Liver (tissue), 9 donors: ENCODE measurements around the gene VPS35. TPM values are rescaled to one million over a fixed set of nuclear protein-coding genes. Genes with fewer than 3 reads are reported as not detected.

Experiments
- DNase-seq: peaks from one replicate; pipeline ENCODE4 v3.0.0-alpha.2; 2017; ENCODE audit warnings: low spot score
- H3K27ac ChIP-seq, 2 donors: one replicate each; pipeline ENCODE4 v1.7.0; 2013; ENCODE audit warnings: inconsistent platforms in 2 of 2, low read length in 2 of 2, control low read depth in 1 of 2, low read depth in 1 of 2, mild to moderate bottlenecking in 1 of 2
- H3K27me3 ChIP-seq, 4 donors: one replicate each; pipeline versions ENCODE4 v1.6.1 to v1.7.0; 2013; ENCODE audit warnings: low read length in 3 of 4, inconsistent platforms in 1 of 4, mild to moderate bottlenecking in 1 of 4, moderate library complexity in 1 of 4; ENCODE audit not compliant: control insufficient read depth in 4 of 4, insufficient read depth in 4 of 4
- H3K36me3 ChIP-seq, 4 donors: one replicate each; pipeline versions ENCODE4 v1.6.1 to v1.7.0; 2013; ENCODE audit warnings: low read length in 3 of 4, mild to moderate bottlenecking in 3 of 4, low read depth in 1 of 4, moderate library complexity in 1 of 4; ENCODE audit not compliant: control insufficient read depth in 4 of 4, insufficient read depth in 3 of 4
- H3K4me1 ChIP-seq, 4 donors: one replicate each; pipeline versions ENCODE4 v1.6.1 to v1.7.0; 2013; ENCODE audit warnings: low read length in 3 of 4, mild to moderate bottlenecking in 3 of 4, moderate library complexity in 1 of 4; ENCODE audit not compliant: control insufficient read depth in 4 of 4, insufficient read depth in 4 of 4
- H3K4me3 ChIP-seq, 3 donors: one replicate each; pipeline versions ENCODE4 v1.6.1 to v1.7.0; 2013; ENCODE audit warnings: low read length in 3 of 3, control low read depth in 1 of 3, low read depth in 1 of 3, mild to moderate bottlenecking in 1 of 3
- H3K9ac ChIP-seq, 2 donors: one replicate each; pipeline ENCODE4 v1.7.0; 2013; ENCODE audit warnings: low read length in 2 of 2, mild to moderate bottlenecking in 2 of 2, moderate library complexity in 2 of 2, control low read depth in 1 of 2, low read depth in 1 of 2
- H3K9me3 ChIP-seq, 4 donors: one replicate each; pipeline versions ENCODE4 v1.6.1 to v1.7.0; 2013; ENCODE audit warnings: low read length in 3 of 4; ENCODE audit not compliant: control insufficient read depth in 4 of 4
- CTCF ChIP-seq: fragments of 150-350 bp; IDR thresholded peaks from 2 replicates; pipeline ENCODE4 v1.5.1; 2017; ENCODE audit warnings: improper control_type of control experiment, low read depth, low read length; ENCODE audit not compliant: missing input control
- EGR1 ChIP-seq, 2 donors: IDR thresholded peaks; 2 replicates each; pipeline ENCODE4 v1.6.1; 2016 to 2018; ENCODE audit warnings: antibody characterized with exemption in 2 of 2, low read depth in 2 of 2
- FOXA1 ChIP-seq: IDR thresholded peaks from 2 replicates; pipeline ENCODE4 v1.6.1; 2016; ENCODE audit warnings: antibody characterized with exemption
- FOXA2 ChIP-seq: IDR thresholded peaks from 2 replicates; pipeline ENCODE4 v1.6.1; 2016; ENCODE audit warnings: antibody characterized with exemption
- GABPA ChIP-seq, 2 donors: IDR thresholded peaks in 1 of 2; conservative IDR thresholded peaks in 1 of 2; 2 replicates each; pipeline ENCODE4 v1.6.1; 2016; ENCODE audit warnings: antibody characterized with exemption in 2 of 2, mild to moderate bottlenecking in 1 of 2, moderate library complexity in 1 of 2
- HNF4G ChIP-seq: IDR thresholded peaks from 2 replicates; pipeline ENCODE4 v1.6.1; 2016; ENCODE audit warnings: antibody characterized with exemption
- JUND ChIP-seq, 2 donors: IDR thresholded peaks; 2 replicates each; pipeline ENCODE4 v1.6.1; 2016; ENCODE audit warnings: antibody characterized with exemption in 2 of 2
- MAX ChIP-seq: IDR thresholded peaks from 2 replicates; pipeline ENCODE4 v1.6.1; 2016; ENCODE audit warnings: antibody characterized with exemption
- RAD21 ChIP-seq, 2 donors: IDR thresholded peaks; 2 replicates each; pipeline ENCODE4 v1.6.1; 2016; ENCODE audit warnings: antibody characterized with exemption in 2 of 2, mild to moderate bottlenecking in 2 of 2
- RXRA ChIP-seq, 2 donors: IDR thresholded peaks; 2 replicates each; pipeline ENCODE4 v1.6.1; 2017 to 2018; ENCODE audit warnings: antibody characterized with exemption in 2 of 2, mild to moderate bottlenecking in 1 of 2
- SP1 ChIP-seq: IDR thresholded peaks from 2 replicates; pipeline ENCODE4 v1.6.1; 2018; ENCODE audit warnings: antibody characterized with exemption, mild to moderate bottlenecking
- YY1 ChIP-seq: IDR thresholded peaks from 2 replicates; pipeline ENCODE4 v1.6.1; 2016; ENCODE audit warnings: antibody characterized with exemption, mild to moderate bottlenecking
- ZBTB33 ChIP-seq: IDR thresholded peaks from 2 replicates; pipeline ENCODE4 v1.6.1; 2016; ENCODE audit warnings: antibody characterized with exemption
- WGBS: extraction: QIAGEN DNeasy Blood & Tissue Kit; methylation state at CpG from one replicate; pipeline ENCODE4 v1.1.7; 2013; 5-methylcytosine and 5-hydroxymethylcytosine counted together
- polyA plus RNA-seq, 2 donors: library from polyadenylated mRNA; stranded (reverse) in 1 of 2; unstranded in 1 of 2; fragments of 200-250 nt in 1 of 2; fragments of >200 nt in 1 of 2; fragmentation: Nextera tagmentation in 1 of 2; extraction: Ambion mirVana in 1 of 2; gene quantifications; one replicate each; pipeline versions ENCODE4 v1.2.1 to v1.2.3, GENCODE V29; 2013 to 2015
- total RNA-seq, 2 donors: library from RNA; depleted of rRNA; stranded (reverse); fragments of >200 nt; gene quantifications; one replicate each; pipeline ENCODE4 v1.2.3, GENCODE V29; 2014
- TF ChIP-seq, protein P1 (sequence below): IDR thresholded peaks from 2 replicates; pipeline ENCODE4 v1.6.1; 2016; ENCODE audit warnings: antibody characterized with exemption, mild to moderate bottlenecking
- donor health status: healthy.
- donor health status: healthy.
- donor health status: healthy.
- donor health status: healthy.
- donor health status: healthy.

The VPS35 gene
- 10 to 100 TPM; 30.3 to 52.7 TPM for total RNA-seq
- polyA plus RNA-seq, result 10 to 100 TPM; 10.5 to 16.9 TPM

DNA sequence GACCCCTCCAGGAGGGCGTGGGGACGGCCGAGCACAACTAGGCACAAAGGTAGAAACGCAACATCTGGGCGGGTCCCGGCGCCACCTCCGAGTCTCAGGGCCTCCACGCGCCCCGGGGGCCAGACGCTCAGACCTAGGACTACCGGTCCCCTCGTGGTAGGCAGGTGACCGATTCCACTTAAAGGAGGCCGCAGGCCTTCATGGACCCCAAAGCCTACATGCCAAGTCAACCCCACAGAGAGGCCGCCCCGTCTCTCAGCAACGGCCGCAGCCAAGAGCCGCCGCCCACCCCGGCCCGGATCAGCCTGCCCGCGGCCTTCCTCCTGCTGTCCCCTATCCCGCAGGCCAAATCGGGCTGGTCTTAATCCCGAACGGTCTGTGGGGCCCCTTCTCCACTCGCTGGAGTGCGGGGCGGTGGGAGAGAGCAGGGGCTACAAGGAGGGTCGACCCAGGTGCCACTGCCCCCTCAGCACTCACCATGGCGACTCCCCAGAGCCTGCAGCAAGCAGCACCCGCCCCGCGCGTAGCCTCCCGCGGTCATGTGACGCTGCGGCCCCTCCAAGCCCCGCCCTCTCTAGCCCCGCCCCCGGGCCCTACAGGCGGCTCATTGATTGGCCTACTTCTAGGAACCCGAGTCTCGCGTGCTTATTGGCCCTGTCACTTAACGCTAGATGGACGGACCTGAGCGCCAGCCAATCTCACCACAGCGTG lies at the start of gene VPS35:
Gene VPS35 (minus strand): TSS at position 525 of the 711 bp plus-strand sequence. CDS start 45 bp downstream, at position 480.
- Histone ChIP-seq H3K27ac (peak within 1 kb of the TSS; percentile 90), H3K36me3 (no peaks in the 10 kb centered on the region), H3K9ac (peak within 1 kb of the TSS; percentile 45 to 67), H3K4me1 (peaks cover 4 to 29% (median 23%) of the 10 kb centered on the region in 4 donors), H3K4me3 (peak within 1 kb of the TSS; percentile 70 to 88 (median 81)), H3K27me3 (no peaks in the 10 kb centered on the region), H3K9me3 (no peaks in the 10 kb centered on the region)
- DNase-seq, result peak; percentile 100
- TF ChIP-seq CTCF, result peak; percentile 18
- TF ChIP-seq, protein P1, sequence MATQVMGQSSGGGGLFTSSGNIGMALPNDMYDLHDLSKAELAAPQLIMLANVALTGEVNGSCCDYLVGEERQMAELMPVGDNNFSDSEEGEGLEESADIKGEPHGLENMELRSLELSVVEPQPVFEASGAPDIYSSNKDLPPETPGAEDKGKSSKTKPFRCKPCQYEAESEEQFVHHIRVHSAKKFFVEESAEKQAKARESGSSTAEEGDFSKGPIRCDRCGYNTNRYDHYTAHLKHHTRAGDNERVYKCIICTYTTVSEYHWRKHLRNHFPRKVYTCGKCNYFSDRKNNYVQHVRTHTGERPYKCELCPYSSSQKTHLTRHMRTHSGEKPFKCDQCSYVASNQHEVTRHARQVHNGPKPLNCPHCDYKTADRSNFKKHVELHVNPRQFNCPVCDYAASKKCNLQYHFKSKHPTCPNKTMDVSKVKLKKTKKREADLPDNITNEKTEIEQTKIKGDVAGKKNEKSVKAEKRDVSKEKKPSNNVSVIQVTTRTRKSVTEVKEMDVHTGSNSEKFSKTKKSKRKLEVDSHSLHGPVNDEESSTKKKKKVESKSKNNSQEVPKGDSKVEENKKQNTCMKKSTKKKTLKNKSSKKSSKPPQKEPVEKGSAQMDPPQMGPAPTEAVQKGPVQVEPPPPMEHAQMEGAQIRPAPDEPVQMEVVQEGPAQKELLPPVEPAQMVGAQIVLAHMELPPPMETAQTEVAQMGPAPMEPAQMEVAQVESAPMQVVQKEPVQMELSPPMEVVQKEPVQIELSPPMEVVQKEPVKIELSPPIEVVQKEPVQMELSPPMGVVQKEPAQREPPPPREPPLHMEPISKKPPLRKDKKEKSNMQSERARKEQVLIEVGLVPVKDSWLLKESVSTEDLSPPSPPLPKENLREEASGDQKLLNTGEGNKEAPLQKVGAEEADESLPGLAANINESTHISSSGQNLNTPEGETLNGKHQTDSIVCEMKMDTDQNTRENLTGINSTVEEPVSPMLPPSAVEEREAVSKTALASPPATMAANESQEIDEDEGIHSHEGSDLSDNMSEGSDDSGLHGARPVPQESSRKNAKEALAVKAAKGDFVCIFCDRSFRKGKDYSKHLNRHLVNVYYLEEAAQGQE, result peak; percentile 36
- TF ChIP-seq YY1, result peak; percentile 69
- peak; percentile 91 for TF ChIP-seq SP1
- TF ChIP-seq JUND (IDR thresholded peaks at IDR 0.05), result no peak
- no peak for TF ChIP-seq FOXA2
- TF ChIP-seq ZBTB33, result peak; percentile 79
- WGBS, result under 1% methylated on average over 54 of the region's 54 CpGs

- no peak for DNase-seq
- Histone ChIP-seq H3K27me3 (no peaks in the 10 kb centered on the region), H3K27ac (no peak overlapping the region), H3K9ac (no peak overlapping the region), H3K4me3 (no peak overlapping the region), H3K4me1 (no peaks in the 10 kb centered on the region), H3K36me3 (no peaks in the 10 kb centered on the region), H3K9me3 (no peaks in the 10 kb centered on the region)
- 89% methylated on average over 14 of the region's 14 CpGs for WGBS
- TF ChIP-seq GABPA (IDR thresholded peaks at IDR 0.05 in 1 of 2, conservative IDR thresholded peaks at IDR 0.05 in 1 of 2), result no peak
- no peak for TF ChIP-seq FOXA2
- no peak for TF ChIP-seq CTCF
- no peak for TF ChIP-seq YY1
- no peak for TF ChIP-seq HNF4G
- TF ChIP-seq RXRA (IDR thresholded peaks at IDR 0.05), result no peak
- TF ChIP-seq MAX, result no peak
- no peak for TF ChIP-seq FOXA1
- no peak for TF ChIP-seq JUND (IDR thresholded peaks at IDR 0.05)
- no peak for TF ChIP-seq EGR1 (IDR thresholded peaks at IDR 0.05; ENCODE audit: low read depth in 2 of 2)
- TF ChIP-seq, protein P1, result no peak
- TF ChIP-seq RAD21 (IDR thresholded peaks at IDR 0.05), result no peak
These were observed 48.7 kb upstream of the VPS35 start for GRCh38 chr16:46737621-46738214.
